Mammary epithelial cell (primary cell): ENCODE data around the gene COMMD10.

Experiments used
- EZH2 ChIP-seq: IDR thresholded peaks from 2 replicates; pipeline ENCODE4 v1.6.1; 2012; ENCODE audit warnings: low read length, inconsistent platforms, borderline replicate concordance
- TF ChIP-seq, protein P1 (sequence below), 2 donors: IDR thresholded peaks in 1 of 2; conservative IDR thresholded peaks in 1 of 2; 2 replicates each; pipeline ENCODE4 v1.5.1; 2011 to 2012; ENCODE audit warnings: inconsistent platforms in 2 of 2, low read length in 2 of 2, mild to moderate bottlenecking in 2 of 2, control low read depth in 1 of 2, low read depth in 1 of 2; ENCODE audit not compliant: insufficient read depth in 1 of 2; ENCODE audit errors: extremely low read depth in 1 of 2

GRCh38 chr5:116272281-116272941 is 187.6 kb downstream of the COMMD10 start:
- TF ChIP-seq, protein P1, sequence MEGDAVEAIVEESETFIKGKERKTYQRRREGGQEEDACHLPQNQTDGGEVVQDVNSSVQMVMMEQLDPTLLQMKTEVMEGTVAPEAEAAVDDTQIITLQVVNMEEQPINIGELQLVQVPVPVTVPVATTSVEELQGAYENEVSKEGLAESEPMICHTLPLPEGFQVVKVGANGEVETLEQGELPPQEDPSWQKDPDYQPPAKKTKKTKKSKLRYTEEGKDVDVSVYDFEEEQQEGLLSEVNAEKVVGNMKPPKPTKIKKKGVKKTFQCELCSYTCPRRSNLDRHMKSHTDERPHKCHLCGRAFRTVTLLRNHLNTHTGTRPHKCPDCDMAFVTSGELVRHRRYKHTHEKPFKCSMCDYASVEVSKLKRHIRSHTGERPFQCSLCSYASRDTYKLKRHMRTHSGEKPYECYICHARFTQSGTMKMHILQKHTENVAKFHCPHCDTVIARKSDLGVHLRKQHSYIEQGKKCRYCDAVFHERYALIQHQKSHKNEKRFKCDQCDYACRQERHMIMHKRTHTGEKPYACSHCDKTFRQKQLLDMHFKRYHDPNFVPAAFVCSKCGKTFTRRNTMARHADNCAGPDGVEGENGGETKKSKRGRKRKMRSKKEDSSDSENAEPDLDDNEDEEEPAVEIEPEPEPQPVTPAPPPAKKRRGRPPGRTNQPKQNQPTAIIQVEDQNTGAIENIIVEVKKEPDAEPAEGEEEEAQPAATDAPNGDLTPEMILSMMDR (conservative IDR thresholded peaks at IDR 0.05 in 1 of 2, IDR thresholded peaks at IDR 0.05 in 1 of 2; ENCODE audit: extremely low read depth in 1 of 2, insufficient read depth in 1 of 2, low read depth in 1 of 2, low read length in 2 of 2), result peak in 1 of 2 donors; percentile 23
- TF ChIP-seq EZH2, result no peak
